MCF 10A (cell line): Measurements from ENCODE around the gene DEUP1. TPM values are rescaled to one million over a fixed set of nuclear protein-coding genes. Genes with fewer than 3 reads are reported as not detected.
"Not testable (repeated sequence)": the region's sequence is repeated elsewhere in the genome, so short reads cannot be mapped to it uniquely, and the experiment has no call there.

ENCODE experiments used
- BruUV-seq: library from RNA; stranded (reverse); fragments of 400-500 nt; replicated peaks from 2 replicates; lab custom pipeline; 2021; lab: Mats Ljungman, UMichigan
- CTCF ChIA-PET: fragments of 300-600 bp; sonication (Branson Sonifier 250); formaldehyde crosslinking; extraction: SDS; loops from one replicate; lab custom pipeline; 2021; ENCODE audit warnings: antibody characterized with exemption, inconsistent platforms; lab: Yijun Ruan, JAX
- POLR2A ChIA-PET: fragments of 300-600, 350-650 bp; sonication (Branson Sonifier 250); formaldehyde crosslinking; extraction: SDS; loops from one replicate; lab custom pipeline; 2020; ENCODE audit warnings: antibody characterized with exemption, inconsistent platforms; lab: Yijun Ruan, JAX
- DNase-seq: peaks from one replicate; pipeline ENCODE4 v3.0.0-alpha.2; 2018; ENCODE audit not compliant: unreplicated experiment
- H3K27ac Mint-ChIP-seq: one replicate; pipeline ENCODE4 v1.8.0; 2022; ENCODE audit warnings: mild to moderate bottlenecking, low read depth, mixed read lengths; ENCODE audit not compliant: unreplicated experiment
- H3K27me3 Mint-ChIP-seq: one replicate; pipeline ENCODE4 v1.8.0; 2022; ENCODE audit warnings: mixed read lengths; ENCODE audit not compliant: insufficient read depth, unreplicated experiment
- H3K36me3 Mint-ChIP-seq: one replicate; pipeline ENCODE4 v1.8.0; 2022; ENCODE audit warnings: mild to moderate bottlenecking, moderate library complexity, mixed read lengths; ENCODE audit not compliant: insufficient read depth, unreplicated experiment
- H3K4me1 Mint-ChIP-seq: one replicate; pipeline ENCODE4 v1.8.0; 2022; ENCODE audit warnings: mixed read lengths; ENCODE audit not compliant: insufficient read depth, unreplicated experiment
- H3K4me3 Mint-ChIP-seq: one replicate; pipeline ENCODE4 v1.8.0; 2022; ENCODE audit warnings: mild to moderate bottlenecking, moderate library complexity, mixed read lengths; ENCODE audit not compliant: unreplicated experiment
- H3K9me3 Mint-ChIP-seq: one replicate; pipeline ENCODE4 v1.8.0; 2022; ENCODE audit warnings: mixed read lengths; ENCODE audit not compliant: unreplicated experiment
- intact Hi-C: fragments of 100-400 bp; cut with micrococcal nuclease; formaldehyde crosslinking; loops from 2 replicates; pipeline ENCODE4 v1.14.1; 2022
- total RNA-seq: library from RNA; stranded (reverse); gene quantifications from 2 replicates; pipeline ENCODE4 v1.2.3, GENCODE V29; 2022
- TF ChIP-seq, protein P1 (sequence below): fragments of 200-600 bp; IDR thresholded peaks from one replicate; pipeline ENCODE4 v1.8.0; 2022; ENCODE audit warnings: antibody characterized with exemption, mild to moderate bottlenecking; ENCODE audit not compliant: unreplicated experiment

Gene DEUP1
- total RNA-seq, 1 experiment from 2014 or later, result not detected

DNA sequence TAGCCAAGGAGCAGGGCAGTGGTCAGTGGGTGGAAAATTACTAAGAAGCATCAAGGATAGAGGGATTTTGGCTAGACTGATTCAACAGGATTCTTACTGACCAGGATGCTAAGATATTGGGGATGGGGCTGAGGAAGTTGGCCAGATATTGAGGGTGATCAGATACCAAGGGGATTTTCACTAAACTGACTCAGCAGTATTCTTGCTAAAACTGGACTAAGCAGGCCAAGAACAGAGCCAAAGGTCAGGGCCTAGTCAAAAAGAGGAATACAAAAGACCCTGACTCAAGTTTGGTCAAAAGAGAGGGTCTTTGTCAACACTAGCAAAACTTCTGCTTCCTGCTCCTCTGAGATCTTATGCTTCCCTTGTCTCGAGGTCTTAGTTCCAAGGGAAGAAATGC, 38.6 kb upstream of the DEUP1 start:
- intact Hi-C loops, result no loop called here

DNA sequence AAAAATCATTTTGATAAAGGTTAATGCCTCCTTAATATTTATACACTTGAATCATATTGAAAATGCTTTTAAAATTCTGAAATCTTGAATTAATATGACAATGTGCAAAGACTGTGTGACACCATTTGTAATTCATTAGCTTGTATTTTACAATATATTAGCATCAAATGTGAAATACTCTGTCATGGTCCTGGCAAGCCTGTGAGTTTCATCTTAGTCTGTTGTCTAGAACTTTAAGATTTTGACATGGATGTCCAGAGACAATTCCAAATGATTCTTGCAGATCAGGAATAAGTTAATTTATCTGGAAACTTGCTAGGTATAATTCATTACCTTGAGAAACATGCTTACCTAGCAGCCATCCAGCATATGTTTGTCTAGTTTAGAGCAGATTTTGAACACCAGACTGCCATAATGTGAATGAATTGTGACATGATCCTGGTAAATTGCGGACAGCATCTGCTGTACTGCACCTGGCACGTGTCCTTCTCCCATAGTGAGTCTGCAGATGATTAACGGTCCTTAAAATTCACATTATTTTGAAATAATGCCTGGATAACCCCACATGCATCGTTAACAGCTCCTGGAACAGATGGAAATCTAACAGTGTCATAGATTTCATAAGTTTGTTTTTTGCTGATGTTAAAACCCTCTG, 34.5 kb upstream of the DEUP1 start:
- ChIA-PET POLR2A (no interaction called here), CTCF (interaction anchor here (0.7 kb wide), 1 partner anchor 1357 kb away, joined by 3 read pairs; no protein-coding TSS in a partner anchor)
- Mint-ChIP-seq H3K27me3 (peaks cover 2% of the 10 kb centered on the region), H3K4me1 (no peaks in the 10 kb centered on the region), H3K27ac (no peak overlapping the region), H3K4me3 (no peak overlapping the region), H3K36me3 (no peaks in the 10 kb centered on the region), H3K9me3 (no peaks in the 10 kb centered on the region)
- no peak for DNase-seq
- TF ChIP-seq, protein P1, sequence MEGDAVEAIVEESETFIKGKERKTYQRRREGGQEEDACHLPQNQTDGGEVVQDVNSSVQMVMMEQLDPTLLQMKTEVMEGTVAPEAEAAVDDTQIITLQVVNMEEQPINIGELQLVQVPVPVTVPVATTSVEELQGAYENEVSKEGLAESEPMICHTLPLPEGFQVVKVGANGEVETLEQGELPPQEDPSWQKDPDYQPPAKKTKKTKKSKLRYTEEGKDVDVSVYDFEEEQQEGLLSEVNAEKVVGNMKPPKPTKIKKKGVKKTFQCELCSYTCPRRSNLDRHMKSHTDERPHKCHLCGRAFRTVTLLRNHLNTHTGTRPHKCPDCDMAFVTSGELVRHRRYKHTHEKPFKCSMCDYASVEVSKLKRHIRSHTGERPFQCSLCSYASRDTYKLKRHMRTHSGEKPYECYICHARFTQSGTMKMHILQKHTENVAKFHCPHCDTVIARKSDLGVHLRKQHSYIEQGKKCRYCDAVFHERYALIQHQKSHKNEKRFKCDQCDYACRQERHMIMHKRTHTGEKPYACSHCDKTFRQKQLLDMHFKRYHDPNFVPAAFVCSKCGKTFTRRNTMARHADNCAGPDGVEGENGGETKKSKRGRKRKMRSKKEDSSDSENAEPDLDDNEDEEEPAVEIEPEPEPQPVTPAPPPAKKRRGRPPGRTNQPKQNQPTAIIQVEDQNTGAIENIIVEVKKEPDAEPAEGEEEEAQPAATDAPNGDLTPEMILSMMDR, result no peak
- BruUV-seq, result no TSS peak
- intact Hi-C loops, result no loop called here

More for the DNA sequence above, 38.6 kb upstream of the DEUP1 start:
- BruUV-seq, result no TSS peak
- H3K4me3 Mint-ChIP-seq, result no peak overlapping the region
- no peaks in the 10 kb centered on the region for H3K9me3 Mint-ChIP-seq
- TF ChIP-seq, protein P1, result no peak
- no peaks in the 10 kb centered on the region for H3K4me1 Mint-ChIP-seq
- no peak for DNase-seq
- H3K36me3 Mint-ChIP-seq, result no peaks in the 10 kb centered on the region
- no peaks in the 10 kb centered on the region for H3K27me3 Mint-ChIP-seq
- ChIA-PET CTCF (no interaction called here), POLR2A (no interaction called here)
- H3K27ac Mint-ChIP-seq, result no peak overlapping the region

DNA sequence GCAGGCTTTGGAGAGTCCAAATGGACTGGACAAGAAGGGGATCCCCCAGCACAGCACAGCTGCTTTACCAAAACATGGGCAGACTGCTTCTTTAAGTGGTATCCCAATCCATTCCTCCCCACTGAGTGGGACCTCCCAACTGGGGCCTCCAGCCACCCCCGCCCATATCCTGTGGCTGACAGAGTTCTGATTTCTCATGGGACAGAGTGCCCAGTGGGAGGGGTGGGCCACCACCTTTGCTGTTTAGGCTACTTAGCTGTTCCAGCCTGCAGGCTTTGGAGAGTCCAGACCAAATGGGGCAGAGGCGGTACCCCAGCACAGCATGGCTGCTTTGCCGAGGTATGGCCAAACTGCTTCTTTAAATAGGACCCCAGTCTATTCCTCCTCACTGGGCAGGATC, 26.9 kb upstream of the DEUP1 start:
- CTCF ChIA-PET, result interaction anchor here (0.8 kb wide), 1 partner anchor 16 kb away, joined by 3 read pairs; no protein-coding TSS in a partner anchor
- no TSS peak for BruUV-seq

DNA sequence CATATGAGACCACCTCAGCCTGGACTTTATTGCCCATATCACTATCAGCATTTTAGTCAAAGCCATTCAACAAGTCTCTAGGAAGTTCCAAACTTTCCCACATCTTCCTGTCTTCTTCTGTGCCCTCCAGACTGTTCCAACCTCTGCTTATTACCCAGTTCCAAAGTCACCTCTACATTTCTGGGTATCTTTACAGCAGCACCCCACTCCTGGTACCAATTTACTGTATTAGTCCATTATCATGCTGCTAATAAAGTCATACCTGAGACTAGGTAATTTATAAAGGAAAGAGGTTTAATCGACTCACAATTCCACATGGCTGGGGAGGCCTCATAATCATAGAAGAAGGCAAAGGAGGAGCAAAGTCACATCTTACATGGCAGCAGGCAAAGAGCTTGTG, 16.1 kb upstream of the DEUP1 start:
- H3K4me3 Mint-ChIP-seq, POLR2A ChIA-PET, DNase-seq, intact Hi-C loops, H3K27me3 Mint-ChIP-seq, H3K27ac Mint-ChIP-seq, H3K36me3 Mint-ChIP-seq, BruUV-seq, H3K4me1 Mint-ChIP-seq: not testable (repeated sequence)
- CTCF ChIA-PET, result interaction anchor here (1.4 kb wide), 1 partner anchor 9 kb away, joined by 3 read pairs; no protein-coding TSS in a partner anchor
- H3K9me3 Mint-ChIP-seq, result peaks cover 40% of the 10 kb centered on the region

More for the DNA sequence above, 26.9 kb upstream of the DEUP1 start:
- Mint-ChIP-seq H3K27me3 (peaks cover 35% of the 10 kb centered on the region), H3K4me1 (no peaks in the 10 kb centered on the region), H3K36me3 (no peaks in the 10 kb centered on the region), H3K27ac (no peak overlapping the region), H3K9me3 (peaks cover 6% of the 10 kb centered on the region), H3K4me3 (no peak overlapping the region)
- TF ChIP-seq, protein P1, result no peak
- POLR2A ChIA-PET, result no interaction called here
- DNase-seq, result no peak
- intact Hi-C loops, result no loop called here
